SK-N-SH treated with all-trans-retinoic acid at 6 μM for 48 hours (cell line): ENCODE measurements around the gene SLC35G2.
"Not testable (repeated sequence)": the region's sequence is repeated elsewhere in the genome, so short reads cannot be mapped to it uniquely, and the experiment has no call there.

Experiments used
- ATAC-seq: fragments of 200-7000 bp; cut with Tn5 transposase; 3 replicates; pipeline ENCODE4 v1.9.1; 2020; ENCODE audit warnings: mild to moderate bottlenecking, moderate library complexity
- ARNTL ChIP-seq: fragments of 450-650 bp; formaldehyde crosslinking; IDR thresholded peaks from 2 replicates; pipeline ENCODE4 v1.5.0; 2020; ENCODE audit warnings: low read depth, mild to moderate bottlenecking, moderate library complexity, borderline replicate concordance
- BACH2 ChIP-seq: fragments of 250-450 bp; sonication (Bioruptor Pico); IDR thresholded peaks from 2 replicates; pipeline ENCODE4 v1.9.0; 2021; ENCODE audit warnings: mild to moderate bottlenecking, borderline replicate concordance
- CREB5 ChIP-seq: fragments of 250-450 bp; sonication (Bioruptor Pico); IDR thresholded peaks from 2 replicates; pipeline ENCODE4 v1.5.1; 2020; ENCODE audit warnings: low read depth, mild to moderate bottlenecking, moderate library complexity
- CSDC2 ChIP-seq: fragments of 250-450 bp; sonication (Bioruptor Pico); IDR thresholded peaks from 2 replicates; pipeline ENCODE4 v1.5.0; 2020; ENCODE audit warnings: mild to moderate bottlenecking, moderate library complexity
- CSRNP3 ChIP-seq: fragments of 250-450 bp; sonication (Bioruptor Pico); IDR thresholded peaks from 2 replicates; pipeline ENCODE4 v1.5.1; 2021; ENCODE audit warnings: mild to moderate bottlenecking, moderate library complexity
- GLIS3 ChIP-seq: fragments of 250-450 bp; sonication (Bioruptor Pico); IDR thresholded peaks from 2 replicates; pipeline ENCODE4 v1.5.0; 2020; ENCODE audit warnings: mild to moderate bottlenecking, moderate library complexity
- ISL1 ChIP-seq: fragments of 250-450 bp; sonication (Bioruptor Pico); IDR thresholded peaks from 2 replicates; pipeline ENCODE4 v2.1.2; 2022; ENCODE audit warnings: mild to moderate bottlenecking, moderate library complexity
- OSR1 ChIP-seq: fragments of 250-450 bp; sonication (Bioruptor Pico); IDR thresholded peaks from 2 replicates; pipeline ENCODE4 v1.8.0; 2022; ENCODE audit warnings: moderate library complexity, mild to moderate bottlenecking, inconsistent platforms
- PATZ1 ChIP-seq: fragments of 250-450 bp; sonication (Bioruptor Pico); IDR thresholded peaks from 2 replicates; pipeline ENCODE4 v1.8.0; 2020; ENCODE audit warnings: mild to moderate bottlenecking, moderate library complexity, borderline replicate concordance
- PPARA ChIP-seq: fragments of 250-450 bp; sonication (Bioruptor Pico); IDR thresholded peaks from 2 replicates; pipeline ENCODE4 v1.5.0; 2020; ENCODE audit warnings: mild to moderate bottlenecking, borderline replicate concordance
- RARB ChIP-seq: fragments of 250-450 bp; sonication (Bioruptor Pico); IDR thresholded peaks from 2 replicates; pipeline ENCODE4 v1.8.0; 2021; ENCODE audit warnings: mild to moderate bottlenecking, moderate library complexity
- SNAI2 ChIP-seq: fragments of 250-450 bp; sonication (Bioruptor Pico); IDR thresholded peaks from 2 replicates; pipeline ENCODE4 v1.5.0; 2020; ENCODE audit warnings: mild to moderate bottlenecking, moderate library complexity
- TCF4 ChIP-seq: fragments of 250-450 bp; sonication (Bioruptor Pico); IDR thresholded peaks from 2 replicates; pipeline ENCODE4 v1.8.0; 2021; ENCODE audit warnings: mild to moderate bottlenecking, moderate library complexity, borderline replicate concordance
- TOX ChIP-seq: fragments of 250-450 bp; sonication (Bioruptor Pico); IDR thresholded peaks from 2 replicates; pipeline ENCODE4 v1.8.0; 2021; ENCODE audit warnings: mild to moderate bottlenecking, moderate library complexity, borderline replicate concordance
- TSHZ2 ChIP-seq: fragments of 250-450 bp; sonication (Bioruptor Pico); IDR thresholded peaks from 2 replicates; pipeline ENCODE4 v1.5.0; 2020; ENCODE audit warnings: mild to moderate bottlenecking, moderate library complexity
- ZC3H10 ChIP-seq: fragments of 250-450 bp; sonication (Bioruptor Pico); IDR thresholded peaks from 2 replicates; pipeline ENCODE4 v1.5.1; 2021; ENCODE audit warnings: mild to moderate bottlenecking, moderate library complexity
- ZFP30 ChIP-seq: fragments of 450-650 bp; formaldehyde crosslinking; IDR thresholded peaks from 2 replicates; pipeline ENCODE4 v1.5.0; 2022; ENCODE audit warnings: mild to moderate bottlenecking, moderate library complexity
- ZNF565 ChIP-seq: fragments of 450-650 bp; formaldehyde crosslinking; conservative IDR thresholded peaks from 2 replicates; pipeline ENCODE4 v1.5.0; 2020; ENCODE audit warnings: low read depth, mild to moderate bottlenecking, moderate library complexity
- ZNF70 ChIP-seq: fragments of 450-650 bp; formaldehyde crosslinking; IDR thresholded peaks from 2 replicates; pipeline ENCODE4 v1.5.0; 2020; ENCODE audit warnings: mild to moderate bottlenecking, moderate library complexity
- ZNF8 ChIP-seq: fragments of 450-650 bp; formaldehyde crosslinking; IDR thresholded peaks from 2 replicates; pipeline ENCODE4 v1.5.0; 2020; ENCODE audit warnings: mild to moderate bottlenecking, moderate library complexity
- TF ChIP-seq, protein P1 (sequence below): fragments of 250-450 bp; sonication (Bioruptor Pico); IDR thresholded peaks from 2 replicates; pipeline ENCODE4 v1.8.0; 2021; ENCODE audit warnings: low read depth, mild to moderate bottlenecking, moderate library complexity, borderline replicate concordance

The SLC35G2 gene

GRCh38 chr3:136897171-136897570, 78.2 kb downstream of the SLC35G2 start:
- not testable (repeated sequence) for ATAC-seq

GRCh38 chr3:136898549-136898948, 79.6 kb downstream of the SLC35G2 start:
- TF ChIP-seq TOX (no peak), GLIS3 (CRISPR knock-in tag) (no peak), SNAI2 (CRISPR knock-in tag) (no peak), PATZ1 (no peak), ISL1 (CRISPR knock-in tag) (no peak), CSRNP3 (CRISPR knock-in tag) (no peak), ZC3H10 (CRISPR knock-in tag) (no peak)
- ATAC-seq = no peak

- no peak for ATAC-seq
- no peak for TF ChIP-seq OSR1 (CRISPR knock-in tag)
- no peak for TF ChIP-seq RARB (CRISPR knock-in tag)
- no peak for TF ChIP-seq TOX
- no peak for TF ChIP-seq CREB5
- no peak for TF ChIP-seq PPARA (CRISPR knock-in tag)
- no peak for TF ChIP-seq ZNF8 (CRISPR knock-in tag)
- no peak for TF ChIP-seq ZC3H10 (CRISPR knock-in tag)
- no peak for TF ChIP-seq ZNF565 (CRISPR knock-in tag)
- TF ChIP-seq ARNTL (CRISPR knock-in tag) = no peak
- no peak for TF ChIP-seq CSDC2 (CRISPR knock-in tag)
Measured at GRCh38 chr3:136898954-136899353, 80.0 kb downstream of the SLC35G2 start.

GRCh38 chr3:136899622-136900158, 80.8 kb downstream of the SLC35G2 start:
- TF ChIP-seq, protein P1, sequence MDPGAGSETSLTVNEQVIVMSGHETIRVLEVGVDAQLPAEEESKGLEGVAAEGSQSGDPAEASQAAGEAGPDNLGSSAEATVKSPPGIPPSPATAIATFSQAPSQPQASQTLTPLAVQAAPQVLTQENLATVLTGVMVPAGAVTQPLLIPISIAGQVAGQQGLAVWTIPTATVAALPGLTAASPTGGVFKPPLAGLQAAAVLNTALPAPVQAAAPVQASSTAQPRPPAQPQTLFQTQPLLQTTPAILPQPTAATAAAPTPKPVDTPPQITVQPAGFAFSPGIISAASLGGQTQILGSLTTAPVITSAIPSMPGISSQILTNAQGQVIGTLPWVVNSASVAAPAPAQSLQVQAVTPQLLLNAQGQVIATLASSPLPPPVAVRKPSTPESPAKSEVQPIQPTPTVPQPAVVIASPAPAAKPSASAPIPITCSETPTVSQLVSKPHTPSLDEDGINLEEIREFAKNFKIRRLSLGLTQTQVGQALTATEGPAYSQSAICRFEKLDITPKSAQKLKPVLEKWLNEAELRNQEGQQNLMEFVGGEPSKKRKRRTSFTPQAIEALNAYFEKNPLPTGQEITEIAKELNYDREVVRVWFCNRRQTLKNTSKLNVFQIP (CRISPR knock-in tag) = no peak
- TF ChIP-seq PATZ1 = no peak
- TF ChIP-seq PPARA (CRISPR knock-in tag) = no peak
- TF ChIP-seq TSHZ2 (CRISPR knock-in tag) = no peak
- TF ChIP-seq RARB (CRISPR knock-in tag) = no peak
- TF ChIP-seq ZNF8 (CRISPR knock-in tag) = no peak
- TF ChIP-seq ZNF70 (CRISPR knock-in tag) = no peak
- TF ChIP-seq CSRNP3 (CRISPR knock-in tag) = no peak
- TF ChIP-seq CREB5 = no peak
- TF ChIP-seq ZNF565 (CRISPR knock-in tag) = no peak
- TF ChIP-seq TCF4 = no peak
- TF ChIP-seq ARNTL (CRISPR knock-in tag) = no peak
- no peak for TF ChIP-seq ZC3H10 (CRISPR knock-in tag)
- no peak for TF ChIP-seq BACH2 (CRISPR knock-in tag)
- no peak for TF ChIP-seq ZFP30
- TF ChIP-seq TOX = no peak
- TF ChIP-seq SNAI2 (CRISPR knock-in tag) = no peak
- TF ChIP-seq GLIS3 (CRISPR knock-in tag) = no peak
- no peak for ATAC-seq

GRCh38 chr3:136900694-136901093, 81.8 kb downstream of the SLC35G2 start:
- ATAC-seq = not testable (repeated sequence)
